HEK293 (cell line): ENCODE measurements around the gene STAP1.

ENCODE experiments used
- CTCF ChIA-PET: fragments of 350-600 bp; formaldehyde crosslinking; extraction: SDS; loops from one replicate; lab custom pipeline; 2021; ENCODE audit warnings: antibody characterized with exemption; lab: Yijun Ruan, JAX
- POLR2A ChIA-PET: fragments of 300-600 bp; formaldehyde crosslinking; extraction: SDS; loops from one replicate; lab custom pipeline; 2020; ENCODE audit warnings: antibody characterized with exemption, inconsistent platforms; lab: Yijun Ruan, JAX
- H3K27ac ChIP-seq: fragments of 200-500 bp; sonication (Bioruptor generic); 2 replicates; pipeline ENCODE4 v1.5.1; 2014; ENCODE audit warnings: low read depth, low read length, control low read depth, inconsistent platforms; ENCODE audit errors: extremely low read depth
- H3K36me3 ChIP-seq, 2 experiments: fragments of 200-500 bp in 1 of 2; sonication (Bioruptor generic) in 1 of 2; 1 replicate in 1 of 2; 2 replicates in 1 of 2; pipeline ENCODE4 v1.5.1; 2014 to 2017; ENCODE audit warnings: inconsistent platforms in 2 of 2, low read length in 2 of 2; ENCODE audit not compliant: control insufficient read depth in 2 of 2, insufficient read depth in 1 of 2
- H3K4me1 ChIP-seq: fragments of 200-500 bp; sonication (Bioruptor generic); 2 replicates; pipeline ENCODE4 v1.5.1; 2014; ENCODE audit warnings: mild to moderate bottlenecking, low read length, inconsistent platforms; ENCODE audit not compliant: control insufficient read depth, insufficient read depth
- H3K4me3 ChIP-seq: 2 replicates; pipeline ENCODE4 v1.5.1; 2011; ENCODE audit warnings: low read depth, mild to moderate bottlenecking, control low read depth, low read length, moderate library complexity
- H3K9me3 ChIP-seq: fragments of 200-500 bp; sonication (Bioruptor generic); 2 replicates; pipeline ENCODE4 v1.5.1; 2014; ENCODE audit warnings: low read depth, low read length, inconsistent platforms; ENCODE audit not compliant: control insufficient read depth, insufficient read depth
- ATF2 ChIP-seq: fragments of 450-650 bp; formaldehyde crosslinking; IDR thresholded peaks from 2 replicates; pipeline ENCODE4 v1.5.1; 2016; ENCODE audit warnings: missing biosample characterization, missing genetic modification characterization, low read depth
- BCL11A ChIP-seq: fragments of 450-650 bp; formaldehyde crosslinking; IDR thresholded peaks from 2 replicates; pipeline ENCODE4 v1.5.1; 2016; ENCODE audit warnings: low read depth, missing biosample characterization, missing genetic modification characterization
- KLF9 ChIP-seq: fragments of 450-650 bp; formaldehyde crosslinking; IDR thresholded peaks from 2 replicates; pipeline ENCODE4 v1.5.1; 2016; ENCODE audit warnings: missing biosample characterization, missing genetic modification characterization, low read depth
- PATZ1 ChIP-seq: fragments of 450-650 bp; formaldehyde crosslinking; IDR thresholded peaks from 2 replicates; pipeline ENCODE4 v1.5.1; 2016; ENCODE audit warnings: missing biosample characterization, missing genetic modification characterization
- SCRT1 ChIP-seq: fragments of 450-650 bp; formaldehyde crosslinking; IDR thresholded peaks from 2 replicates; pipeline ENCODE4 v1.5.1; 2016; ENCODE audit warnings: missing biosample characterization, missing genetic modification characterization, borderline replicate concordance
- SP2 ChIP-seq: fragments of 450-650 bp; formaldehyde crosslinking; IDR thresholded peaks from 2 replicates; pipeline ENCODE4 v1.5.1; 2016; ENCODE audit warnings: missing biosample characterization, missing genetic modification characterization
- YY1 ChIP-seq: fragments of 450-650 bp; formaldehyde crosslinking; IDR thresholded peaks from 2 replicates; pipeline ENCODE4 v1.5.1; 2018; ENCODE audit warnings: missing biosample characterization, missing genetic modification characterization
- ZBTB26 ChIP-seq: fragments of 450-650 bp; formaldehyde crosslinking; optimal IDR thresholded peaks from 2 replicates; pipeline ENCODE3; 2016; ENCODE audit warnings: missing biosample characterization, mild to moderate bottlenecking, missing genetic modification characterization
- ZBTB44 ChIP-seq: fragments of 450-650 bp; IDR thresholded peaks from 2 replicates; pipeline ENCODE4 v1.5.1; 2018; ENCODE audit warnings: missing biosample characterization, mild to moderate bottlenecking, missing genetic modification characterization
- ZBTB7A ChIP-seq: fragments of 450-650 bp; formaldehyde crosslinking; IDR thresholded peaks from 2 replicates; pipeline ENCODE4 v1.5.1; 2016; ENCODE audit warnings: low read depth, missing biosample characterization, missing genetic modification characterization
- ZNF121 ChIP-seq: fragments of 450-650 bp; formaldehyde crosslinking; IDR thresholded peaks from 2 replicates; pipeline ENCODE4 v1.5.1; 2016; ENCODE audit warnings: missing biosample characterization, missing genetic modification characterization
- ZNF266 ChIP-seq: fragments of 450-650 bp; formaldehyde crosslinking; IDR thresholded peaks from 2 replicates; pipeline ENCODE4 v1.5.1; 2016; ENCODE audit warnings: missing biosample characterization, missing genetic modification characterization, low read depth
- ZNF366 ChIP-seq: fragments of 450-650 bp; formaldehyde crosslinking; conservative IDR thresholded peaks from 2 replicates; pipeline ENCODE4 v1.5.1; 2016; ENCODE audit warnings: missing biosample characterization, missing genetic modification characterization
- ZNF488 ChIP-seq: fragments of 450-650 bp; formaldehyde crosslinking; IDR thresholded peaks from 2 replicates; pipeline ENCODE4 v1.5.1; 2016; ENCODE audit warnings: missing biosample characterization, missing genetic modification characterization
- ZNF555 ChIP-seq: fragments of 450-650 bp; formaldehyde crosslinking; conservative IDR thresholded peaks from 2 replicates; pipeline ENCODE4 v1.5.1; 2017; ENCODE audit warnings: missing biosample characterization, mild to moderate bottlenecking, missing genetic modification characterization, inconsistent platforms
- ZNF560 ChIP-seq: fragments of 450-650 bp; formaldehyde crosslinking; IDR thresholded peaks from 2 replicates; pipeline ENCODE4 v1.5.1; 2017; ENCODE audit warnings: missing biosample characterization, missing genetic modification characterization, borderline replicate concordance
- ZNF658 ChIP-seq: fragments of 450-650 bp; formaldehyde crosslinking; IDR thresholded peaks from 2 replicates; pipeline ENCODE4; 2016; ENCODE audit warnings: missing biosample characterization, missing genetic modification characterization
- ZNF664 ChIP-seq: fragments of 450-650 bp; formaldehyde crosslinking; IDR thresholded peaks from 2 replicates; pipeline ENCODE4 v1.5.1; 2016; ENCODE audit warnings: missing biosample characterization, missing genetic modification characterization
- ZNF677 ChIP-seq: fragments of 450-650 bp; IDR thresholded peaks from 2 replicates; pipeline ENCODE4 v1.5.0; 2018; ENCODE audit warnings: missing biosample characterization, mild to moderate bottlenecking, missing genetic modification characterization, moderate library complexity
- ZNF776 ChIP-seq: fragments of 450-650 bp; formaldehyde crosslinking; IDR thresholded peaks from 2 replicates; pipeline ENCODE4 v1.5.0; 2017; ENCODE audit warnings: missing biosample characterization, missing genetic modification characterization, borderline replicate concordance
- ZNF791 ChIP-seq: fragments of 450-650 bp; formaldehyde crosslinking; IDR thresholded peaks from 2 replicates; pipeline ENCODE4 v1.5.1; 2016; ENCODE audit warnings: missing biosample characterization, missing genetic modification characterization
- ZSCAN4 ChIP-seq: fragments of 450-650 bp; formaldehyde crosslinking; IDR thresholded peaks from 2 replicates; pipeline ENCODE4 v1.5.1; 2017; ENCODE audit warnings: missing biosample characterization, missing genetic modification characterization
- ZXDB ChIP-seq: fragments of 450-650 bp; formaldehyde crosslinking; IDR thresholded peaks from 2 replicates; pipeline ENCODE4 v1.5.1; 2016; ENCODE audit warnings: missing biosample characterization, missing genetic modification characterization

STAP1 gene

GRCh38 chr4:67554096-67554495 is 4.4 kb upstream of the STAP1 start:
- POLR2A ChIA-PET = no interaction called here
- H3K9me3 ChIP-seq = no peaks in the 10 kb centered on the region
- no peak for TF ChIP-seq ZNF664 (tag by site-specific recombination)
- TF ChIP-seq PATZ1 (tag by site-specific recombination) = no peak
- no peak for TF ChIP-seq ZNF776 (tag by site-specific recombination)
- TF ChIP-seq, all 188 proteins: peak for 0
- H3K4me3 ChIP-seq = no peak overlapping the region
- CTCF ChIA-PET = interaction anchor here (0.9 kb wide), 1 partner anchor 191 kb away, joined by 4 read pairs; no protein-coding TSS in a partner anchor
- no peaks in the 10 kb centered on the region for H3K36me3 ChIP-seq
- H3K4me1 ChIP-seq = no peaks in the 10 kb centered on the region
- H3K27ac ChIP-seq = no peak overlapping the region

- no peak overlapping the region for H3K27ac ChIP-seq
- CTCF ChIA-PET = no interaction called here
- TF ChIP-seq ZNF366 (tag by site-specific recombination) (no peak), ZXDB (tag by site-specific recombination) (no peak), ZNF555 (tag by site-specific recombination) (no peak), ZNF560 (tag by site-specific recombination) (no peak), SCRT1 (no peak), ZNF791 (tag by site-specific recombination) (no peak), ZSCAN4 (tag by site-specific recombination) (no peak), ZBTB7A (tag by site-specific recombination) (no peak), ZBTB44 (tag by site-specific recombination) (no peak), ATF2 (tag by site-specific recombination) (no peak), ZNF266 (tag by site-specific recombination) (no peak), ZNF488 (tag by site-specific recombination) (no peak), ZBTB26 (tag by site-specific recombination) (no peak), ZNF677 (tag by site-specific recombination) (no peak), ZNF658 (tag by site-specific recombination) (no peak), ZNF121 (no peak), KLF9 (tag by site-specific recombination) (no peak), YY1 (tag by site-specific recombination) (no peak), BCL11A (tag by site-specific recombination) (no peak), SP2 (no peak)
- TF ChIP-seq, all 188 proteins: peak for 0
- no peaks in the 10 kb centered on the region for H3K9me3 ChIP-seq
- POLR2A ChIA-PET = no interaction called here
- no peaks in the 10 kb centered on the region for H3K4me1 ChIP-seq
- no peak overlapping the region for H3K4me3 ChIP-seq
- no peaks in the 10 kb centered on the region for H3K36me3 ChIP-seq
Measured at GRCh38 chr4:67555447-67555846, 3.1 kb upstream of the STAP1 start.
